ENCODE results near the gene CLEC18A. TPM values are rescaled to one million over a fixed set of nuclear protein-coding genes. Genes with fewer than 3 reads are reported as not detected.
"Not testable (repeated sequence)": the region's sequence is repeated elsewhere in the genome, so short reads cannot be mapped to it uniquely, and the experiment has no call there.

Gene CLEC18A
- total and polyA plus RNA-seq, 7 experiments from 2014 or later = 1.4 to 7.4 (median 3.6) TPM; not detected in 2

GRCh38 chr16:69985196-69985595 lies 34.1 kb downstream of the CLEC18A start:
- CTCF ChIA-PET = not testable (repeated sequence)
- DNase-seq = peak in 6 of 9 donors; percentile 11 to 39 (median 28)

GRCh38 chr16:69997956-69998355 lies 46.8 kb downstream of the CLEC18A start:
- H3K9me3 Mint-ChIP-seq; ATAC-seq; DNase-seq; H3K4me1 Mint-ChIP-seq; H3K36me3 ChIP-seq (ENCODE audit: control insufficient read depth in 2 of 3, insufficient read depth in 3 of 3, low read length in 3 of 3); H3K9me3 ChIP-seq (ENCODE audit: control insufficient read depth in 2 of 3, low read length in 3 of 3); intact Hi-C loops (cut with micrococcal nuclease); H3K4me3 ChIP-seq (ENCODE audit: low read length); CTCF ChIA-PET; H3K4me3 Mint-ChIP-seq; H3K27ac Mint-ChIP-seq; POLR2A ChIA-PET; H3K27me3 ChIP-seq (ENCODE audit: control insufficient read depth in 2 of 2, insufficient read depth in 2 of 2, low read length in 2 of 2); H3K27me3 Mint-ChIP-seq; H3K4me1 ChIP-seq (ENCODE audit: control insufficient read depth in 2 of 2, insufficient read depth in 2 of 2, low read length in 2 of 2); H3K36me3 Mint-ChIP-seq; H3K27ac ChIP-seq (ENCODE audit: low read depth, low read length): not testable (repeated sequence)

More at GRCh38 chr16:69985196-69985595, 34.1 kb downstream of the CLEC18A start:
- H3K9me3 ChIP-seq (ENCODE audit: control insufficient read depth in 2 of 3, low read length in 3 of 3); H3K4me3 ChIP-seq (ENCODE audit: low read length); H3K27me3 ChIP-seq (ENCODE audit: control insufficient read depth in 2 of 2, insufficient read depth in 2 of 2, low read length in 2 of 2); POLR2A ChIA-PET; H3K9me3 Mint-ChIP-seq; H3K36me3 ChIP-seq (ENCODE audit: control insufficient read depth in 2 of 3, insufficient read depth in 3 of 3, low read length in 3 of 3); intact Hi-C loops (cut with micrococcal nuclease); H3K27me3 Mint-ChIP-seq; ATAC-seq; H3K4me1 ChIP-seq (ENCODE audit: control insufficient read depth in 2 of 2, insufficient read depth in 2 of 2, low read length in 2 of 2); H3K4me3 Mint-ChIP-seq; H3K27ac ChIP-seq (ENCODE audit: low read depth, low read length): not testable (repeated sequence)
- H3K4me1 Mint-ChIP-seq = peaks cover 0 to 11% (median 7%) of the 10 kb centered on the region in 7 donors
- peak overlapping the region in 6 of 9 donors; percentile 7 to 84 (median 64) for H3K27ac Mint-ChIP-seq
- peaks cover 0 to 15% (median 0%) of the 10 kb centered on the region in 5 donors for H3K36me3 Mint-ChIP-seq

GRCh38 chr16:69999801-70000200 lies 48.7 kb downstream of the CLEC18A start:
- H3K4me3 ChIP-seq (ENCODE audit: low read length); POLR2A ChIA-PET; H3K27me3 ChIP-seq (ENCODE audit: control insufficient read depth in 2 of 2, insufficient read depth in 2 of 2, low read length in 2 of 2); H3K27me3 Mint-ChIP-seq; DNase-seq; H3K36me3 Mint-ChIP-seq; ATAC-seq; H3K4me3 Mint-ChIP-seq; H3K36me3 ChIP-seq (ENCODE audit: control insufficient read depth in 2 of 3, insufficient read depth in 3 of 3, low read length in 3 of 3); intact Hi-C loops (cut with micrococcal nuclease); H3K27ac ChIP-seq (ENCODE audit: low read depth, low read length); CTCF ChIA-PET; H3K4me1 Mint-ChIP-seq; H3K9me3 Mint-ChIP-seq; H3K9me3 ChIP-seq (ENCODE audit: control insufficient read depth in 2 of 3, low read length in 3 of 3); H3K4me1 ChIP-seq (ENCODE audit: control insufficient read depth in 2 of 2, insufficient read depth in 2 of 2, low read length in 2 of 2): not testable (repeated sequence)
- H3K27ac Mint-ChIP-seq = peak overlapping the region in 1 of 9 donors; percentile 15

GRCh38 chr16:70003511-70003910 lies 52.4 kb downstream of the CLEC18A start:
- H3K4me1 ChIP-seq (ENCODE audit: control insufficient read depth in 2 of 2, insufficient read depth in 2 of 2, low read length in 2 of 2); H3K36me3 ChIP-seq (ENCODE audit: control insufficient read depth in 2 of 3, insufficient read depth in 3 of 3, low read length in 3 of 3); H3K27ac Mint-ChIP-seq; H3K9me3 Mint-ChIP-seq; ATAC-seq; CTCF ChIA-PET; H3K4me3 Mint-ChIP-seq; H3K4me3 ChIP-seq (ENCODE audit: low read length); H3K4me1 Mint-ChIP-seq; DNase-seq; H3K27me3 ChIP-seq (ENCODE audit: control insufficient read depth in 2 of 2, insufficient read depth in 2 of 2, low read length in 2 of 2); intact Hi-C loops (cut with micrococcal nuclease); H3K27me3 Mint-ChIP-seq; H3K9me3 ChIP-seq (ENCODE audit: control insufficient read depth in 2 of 3, low read length in 3 of 3); H3K27ac ChIP-seq (ENCODE audit: low read depth, low read length); POLR2A ChIA-PET: not testable (repeated sequence)
- H3K36me3 Mint-ChIP-seq = peaks cover 0 to 20% (median 3%) of the 10 kb centered on the region in 5 donors

- H3K27me3 Mint-ChIP-seq; intact Hi-C loops (cut with micrococcal nuclease): not testable (repeated sequence)
- H3K36me3 Mint-ChIP-seq = peaks cover 8 to 40% (median 14%) of the 10 kb centered on the region in 5 donors
Observed at GRCh38 chr16:70008604-70009003, 57.5 kb downstream of the CLEC18A start.

GRCh38 chr16:70010615-70011014 lies 59.5 kb downstream of the CLEC18A start:
- H3K4me3 Mint-ChIP-seq; H3K27me3 ChIP-seq (ENCODE audit: control insufficient read depth in 2 of 2, insufficient read depth in 2 of 2, low read length in 2 of 2); ATAC-seq; H3K27ac Mint-ChIP-seq; H3K36me3 ChIP-seq (ENCODE audit: control insufficient read depth in 2 of 3, insufficient read depth in 3 of 3, low read length in 3 of 3); H3K4me1 Mint-ChIP-seq; H3K4me3 ChIP-seq (ENCODE audit: low read length); H3K9me3 ChIP-seq (ENCODE audit: control insufficient read depth in 2 of 3, low read length in 3 of 3); DNase-seq; intact Hi-C loops (cut with micrococcal nuclease); H3K27me3 Mint-ChIP-seq; H3K4me1 ChIP-seq (ENCODE audit: control insufficient read depth in 2 of 2, insufficient read depth in 2 of 2, low read length in 2 of 2); POLR2A ChIA-PET; H3K27ac ChIP-seq (ENCODE audit: low read depth, low read length); H3K9me3 Mint-ChIP-seq: not testable (repeated sequence)
- CTCF ChIA-PET = interaction anchor here (0.9 kb wide), 1 partner anchor 309 kb away, joined by 3 read pairs; no protein-coding TSS in a partner anchor
- peaks cover 9 to 38% (median 11%) of the 10 kb centered on the region in 5 donors for H3K36me3 Mint-ChIP-seq

More at GRCh38 chr16:70008604-70009003, 57.5 kb downstream of the CLEC18A start:
- H3K27me3 ChIP-seq (ENCODE audit: control insufficient read depth in 2 of 2, insufficient read depth in 2 of 2, low read length in 2 of 2); DNase-seq; ATAC-seq; POLR2A ChIA-PET; H3K9me3 Mint-ChIP-seq; H3K4me3 Mint-ChIP-seq; H3K4me1 ChIP-seq (ENCODE audit: control insufficient read depth in 2 of 2, insufficient read depth in 2 of 2, low read length in 2 of 2); CTCF ChIA-PET; H3K27ac ChIP-seq (ENCODE audit: low read depth, low read length); H3K27ac Mint-ChIP-seq; H3K4me3 ChIP-seq (ENCODE audit: low read length); H3K36me3 ChIP-seq (ENCODE audit: control insufficient read depth in 2 of 3, insufficient read depth in 3 of 3, low read length in 3 of 3); H3K9me3 ChIP-seq (ENCODE audit: control insufficient read depth in 2 of 3, low read length in 3 of 3); H3K4me1 Mint-ChIP-seq: not testable (repeated sequence)

GRCh38 chr16:70011120-70011519 lies 60.0 kb downstream of the CLEC18A start:
- peaks cover 11 to 41% (median 12%) of the 10 kb centered on the region in 5 donors for H3K36me3 Mint-ChIP-seq
- H3K27ac ChIP-seq (ENCODE audit: low read depth, low read length); H3K4me3 ChIP-seq (ENCODE audit: low read length); H3K36me3 ChIP-seq (ENCODE audit: control insufficient read depth in 2 of 3, insufficient read depth in 3 of 3, low read length in 3 of 3); H3K27ac Mint-ChIP-seq; H3K4me3 Mint-ChIP-seq; H3K27me3 Mint-ChIP-seq; H3K9me3 ChIP-seq (ENCODE audit: control insufficient read depth in 2 of 3, low read length in 3 of 3); H3K4me1 ChIP-seq (ENCODE audit: control insufficient read depth in 2 of 2, insufficient read depth in 2 of 2, low read length in 2 of 2); POLR2A ChIA-PET; ATAC-seq; H3K4me1 Mint-ChIP-seq; intact Hi-C loops (cut with micrococcal nuclease); DNase-seq; H3K27me3 ChIP-seq (ENCODE audit: control insufficient read depth in 2 of 2, insufficient read depth in 2 of 2, low read length in 2 of 2); H3K9me3 Mint-ChIP-seq: not testable (repeated sequence)
- CTCF ChIA-PET = interaction anchor here (0.9 kb wide), 1 partner anchor 308 kb away, joined by 3 read pairs; no protein-coding TSS in a partner anchor
